HEK293 (cell line): ENCODE measurements around the gene ILKAP.

Source experiments
- HOXA7 ChIP-seq: sonication (generic); formaldehyde crosslinking; IDR thresholded peaks from 2 replicates; pipeline ENCODE4 v1.8.1; 2022; ENCODE audit warnings: missing genetic modification reagents, borderline replicate concordance
- KLF16 ChIP-seq: fragments of 450-650 bp; formaldehyde crosslinking; IDR thresholded peaks from 2 replicates; pipeline ENCODE4 v1.5.1; 2017; ENCODE audit warnings: missing biosample characterization, missing genetic modification characterization
- PRDM10 ChIP-seq: fragments of 450-650 bp; formaldehyde crosslinking; IDR thresholded peaks from 2 replicates; pipeline ENCODE4 v1.5.1; 2016; ENCODE audit warnings: missing biosample characterization, missing genetic modification characterization
- ZBTB7A ChIP-seq: fragments of 450-650 bp; formaldehyde crosslinking; IDR thresholded peaks from 2 replicates; pipeline ENCODE4 v1.5.1; 2016; ENCODE audit warnings: low read depth, missing biosample characterization, missing genetic modification characterization
- ZNF112 ChIP-seq: fragments of 450-650 bp; formaldehyde crosslinking; IDR thresholded peaks from 2 replicates; pipeline ENCODE4 v1.5.0; 2017; ENCODE audit warnings: missing biosample characterization, missing genetic modification characterization
- ZNF133 ChIP-seq: fragments of 450-650 bp; formaldehyde crosslinking; IDR thresholded peaks from 2 replicates; pipeline ENCODE4 v1.5.1; 2016; ENCODE audit warnings: missing biosample characterization, missing genetic modification characterization
- ZNF138 ChIP-seq: fragments of 450-650 bp; formaldehyde crosslinking; IDR thresholded peaks from 2 replicates; pipeline ENCODE4 v1.5.1; 2016; ENCODE audit warnings: missing biosample characterization, missing genetic modification characterization, borderline replicate concordance
- ZNF146 ChIP-seq: fragments of 450-650 bp; formaldehyde crosslinking; IDR thresholded peaks from 2 replicates; pipeline ENCODE4 v1.5.1; 2016; ENCODE audit warnings: missing biosample characterization, missing genetic modification characterization
- ZNF16 ChIP-seq: fragments of 450-650 bp; formaldehyde crosslinking; IDR thresholded peaks from 2 replicates; pipeline ENCODE4 v1.5.1; 2016; ENCODE audit warnings: low read depth, missing biosample characterization, missing genetic modification characterization
- ZNF2 ChIP-seq: fragments of 450-650 bp; formaldehyde crosslinking; IDR thresholded peaks from 2 replicates; pipeline ENCODE4 v1.5.1; 2016; ENCODE audit warnings: missing biosample characterization, missing genetic modification characterization
- TF ChIP-seq, protein P1 (sequence below): fragments of 450-650 bp; formaldehyde crosslinking; IDR thresholded peaks from 2 replicates; pipeline ENCODE4 v1.5.1; 2016; ENCODE audit warnings: missing biosample characterization, missing genetic modification characterization
- TF ChIP-seq, protein P2 (sequence below): fragments of 450-650 bp; formaldehyde crosslinking; IDR thresholded peaks from 2 replicates; pipeline ENCODE4 v1.5.1; 2017; ENCODE audit warnings: missing biosample characterization, mild to moderate bottlenecking, missing genetic modification characterization, moderate library complexity

GRCh38 chr2:238120463-238121298 is 82.8 kb downstream of the ILKAP start:
- TF ChIP-seq ZNF16 (no peak), ZNF2 (tag by site-specific recombination) (no peak), ZNF133 (tag by site-specific recombination) (no peak), ZNF138 (no peak), PRDM10 (tag by site-specific recombination) (no peak), HOXA7 (CRISPR knock-in tag) (no peak), ZNF146 (tag by site-specific recombination) (no peak), ZBTB7A (tag by site-specific recombination) (no peak), KLF16 (tag by site-specific recombination) (no peak), ZNF112 (no peak)
- TF ChIP-seq, protein P1, sequence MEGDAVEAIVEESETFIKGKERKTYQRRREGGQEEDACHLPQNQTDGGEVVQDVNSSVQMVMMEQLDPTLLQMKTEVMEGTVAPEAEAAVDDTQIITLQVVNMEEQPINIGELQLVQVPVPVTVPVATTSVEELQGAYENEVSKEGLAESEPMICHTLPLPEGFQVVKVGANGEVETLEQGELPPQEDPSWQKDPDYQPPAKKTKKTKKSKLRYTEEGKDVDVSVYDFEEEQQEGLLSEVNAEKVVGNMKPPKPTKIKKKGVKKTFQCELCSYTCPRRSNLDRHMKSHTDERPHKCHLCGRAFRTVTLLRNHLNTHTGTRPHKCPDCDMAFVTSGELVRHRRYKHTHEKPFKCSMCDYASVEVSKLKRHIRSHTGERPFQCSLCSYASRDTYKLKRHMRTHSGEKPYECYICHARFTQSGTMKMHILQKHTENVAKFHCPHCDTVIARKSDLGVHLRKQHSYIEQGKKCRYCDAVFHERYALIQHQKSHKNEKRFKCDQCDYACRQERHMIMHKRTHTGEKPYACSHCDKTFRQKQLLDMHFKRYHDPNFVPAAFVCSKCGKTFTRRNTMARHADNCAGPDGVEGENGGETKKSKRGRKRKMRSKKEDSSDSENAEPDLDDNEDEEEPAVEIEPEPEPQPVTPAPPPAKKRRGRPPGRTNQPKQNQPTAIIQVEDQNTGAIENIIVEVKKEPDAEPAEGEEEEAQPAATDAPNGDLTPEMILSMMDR (tag by site-specific recombination), result no peak
- TF ChIP-seq, protein P2, sequence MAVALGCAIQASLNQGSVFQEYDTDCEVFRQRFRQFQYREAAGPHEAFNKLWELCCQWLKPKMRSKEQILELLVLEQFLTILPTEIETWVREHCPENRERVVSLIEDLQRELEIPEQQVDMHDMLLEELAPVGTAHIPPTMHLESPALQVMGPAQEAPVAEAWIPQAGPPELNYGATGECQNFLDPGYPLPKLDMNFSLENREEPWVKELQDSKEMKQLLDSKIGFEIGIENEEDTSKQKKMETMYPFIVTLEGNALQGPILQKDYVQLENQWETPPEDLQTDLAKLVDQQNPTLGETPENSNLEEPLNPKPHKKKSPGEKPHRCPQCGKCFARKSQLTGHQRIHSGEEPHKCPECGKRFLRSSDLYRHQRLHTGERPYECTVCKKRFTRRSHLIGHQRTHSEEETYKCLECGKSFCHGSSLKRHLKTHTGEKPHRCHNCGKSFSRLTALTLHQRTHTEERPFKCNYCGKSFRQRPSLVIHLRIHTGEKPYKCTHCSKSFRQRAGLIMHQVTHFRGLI, result no peak
